Measurements from ENCODE around the gene CYP26A1. TPM values are rescaled to one million over a fixed set of nuclear protein-coding genes. Genes with fewer than 3 reads are reported as not detected.

The CYP26A1 gene
- total RNA-seq, 1 experiment from 2014 or later: 2.2 TPM

DNA sequence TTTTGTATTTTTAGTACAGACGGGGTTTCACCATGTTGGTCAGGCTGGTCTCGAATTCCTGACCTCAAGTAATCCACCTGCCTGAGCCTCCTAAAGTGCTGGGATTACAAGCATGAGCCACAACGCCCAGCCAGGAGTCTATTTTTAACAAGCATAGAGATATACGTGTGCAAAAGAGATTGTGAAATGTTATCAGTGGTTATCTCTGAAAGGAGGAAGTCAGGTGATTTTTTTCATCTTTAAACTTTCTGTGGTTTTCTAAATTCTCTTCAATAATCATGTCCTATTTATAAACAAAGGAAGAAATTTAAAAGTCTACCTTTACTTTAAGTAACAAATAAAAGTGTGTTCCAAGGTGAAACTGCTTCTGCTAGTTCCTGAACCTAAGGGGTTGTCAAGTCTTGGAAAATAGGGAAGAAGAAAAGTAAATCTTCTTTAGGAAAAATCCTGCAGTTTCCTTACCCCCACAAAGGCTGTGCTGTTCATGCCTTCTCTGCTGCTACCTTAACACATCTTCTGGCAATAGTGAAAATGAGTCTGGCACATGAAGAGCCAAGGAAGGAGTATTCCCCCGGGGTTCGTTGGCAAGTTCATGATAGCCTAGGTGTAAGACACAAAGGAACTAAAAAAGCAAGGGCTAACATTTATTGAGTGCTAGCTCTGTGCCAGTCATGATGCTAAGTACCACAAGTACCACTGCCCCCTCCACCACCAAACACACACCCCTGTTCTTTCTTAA is 51.1 kb downstream of the CYP26A1 start:
- CTCF ChIA-PET: no interaction called here

DNA sequence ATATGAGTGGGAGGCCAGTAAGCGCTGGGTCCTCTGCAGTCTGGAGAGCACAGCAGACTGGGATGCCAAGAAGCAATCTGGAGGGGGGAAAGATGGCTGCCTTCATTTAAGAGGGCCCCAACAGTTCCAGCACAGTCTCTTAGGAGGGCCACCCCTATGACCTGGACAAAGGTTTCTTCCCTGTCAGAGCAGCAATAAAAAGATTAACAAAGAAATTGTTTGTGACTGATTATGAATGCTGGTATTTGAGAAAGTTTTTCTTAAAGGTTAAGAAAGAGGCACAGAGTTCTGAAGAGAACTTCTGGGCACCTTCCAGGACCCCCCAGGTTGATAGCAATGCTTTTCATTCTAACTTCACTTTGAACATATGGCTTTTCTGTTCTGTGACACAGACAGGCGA is 52.3 kb downstream of the CYP26A1 start:
- Histone ChIP-seq H3K36me3 (ENCODE audit: low read depth) (no peaks in the 10 kb centered on the region), H3K27me3 (ENCODE audit: insufficient read depth, low read depth) (no peaks in the 10 kb centered on the region), H3F3A (ENCODE audit: insufficient read depth, low read depth) (no peaks in the 10 kb centered on the region), H3K9me3 (ENCODE audit: insufficient read depth, low read depth) (peaks cover 5% of the 10 kb centered on the region; the same call in 1 of the 2 replicates), H3K4me3 (no peak overlapping the region), H3K4me1 (replicated peaks; ENCODE audit: insufficient read depth) (no peaks in the 10 kb centered on the region), H3K4me2 (no peak overlapping the region), H3K9me2 (ENCODE audit: insufficient read depth) (no peaks in the 10 kb centered on the region), H3K27ac (no peak overlapping the region), H2AFZ (no peak overlapping the region), H3K79me2 (ENCODE audit: low read depth) (no peaks in the 10 kb centered on the region), H4K20me1 (ENCODE audit: insufficient read depth) (no peaks in the 10 kb centered on the region)
- intact Hi-C loops (cut with micrococcal nuclease; ENCODE audit: unreplicated experiment): no loop called here
- CTCF ChIA-PET: no interaction called here
- POLR2A ChIA-PET (ENCODE audit: unreplicated experiment): no interaction called here
- no TSS peak for BruUV-seq (replicated peaks)
- no peak for DNase-seq
- no peak for TF ChIP-seq EZH2 (IDR thresholded peaks at IDR 0.05; ENCODE audit: low read depth)
- TF ChIP-seq, protein P1, sequence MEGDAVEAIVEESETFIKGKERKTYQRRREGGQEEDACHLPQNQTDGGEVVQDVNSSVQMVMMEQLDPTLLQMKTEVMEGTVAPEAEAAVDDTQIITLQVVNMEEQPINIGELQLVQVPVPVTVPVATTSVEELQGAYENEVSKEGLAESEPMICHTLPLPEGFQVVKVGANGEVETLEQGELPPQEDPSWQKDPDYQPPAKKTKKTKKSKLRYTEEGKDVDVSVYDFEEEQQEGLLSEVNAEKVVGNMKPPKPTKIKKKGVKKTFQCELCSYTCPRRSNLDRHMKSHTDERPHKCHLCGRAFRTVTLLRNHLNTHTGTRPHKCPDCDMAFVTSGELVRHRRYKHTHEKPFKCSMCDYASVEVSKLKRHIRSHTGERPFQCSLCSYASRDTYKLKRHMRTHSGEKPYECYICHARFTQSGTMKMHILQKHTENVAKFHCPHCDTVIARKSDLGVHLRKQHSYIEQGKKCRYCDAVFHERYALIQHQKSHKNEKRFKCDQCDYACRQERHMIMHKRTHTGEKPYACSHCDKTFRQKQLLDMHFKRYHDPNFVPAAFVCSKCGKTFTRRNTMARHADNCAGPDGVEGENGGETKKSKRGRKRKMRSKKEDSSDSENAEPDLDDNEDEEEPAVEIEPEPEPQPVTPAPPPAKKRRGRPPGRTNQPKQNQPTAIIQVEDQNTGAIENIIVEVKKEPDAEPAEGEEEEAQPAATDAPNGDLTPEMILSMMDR (conservative IDR thresholded peaks at IDR 0.05): no peak

More for the DNA sequence above, 51.1 kb downstream of the CYP26A1 start:
- Histone ChIP-seq H4K20me1 (ENCODE audit: insufficient read depth) (no peaks in the 10 kb centered on the region), H3K4me1 (replicated peaks; ENCODE audit: insufficient read depth) (no peaks in the 10 kb centered on the region), H3K36me3 (ENCODE audit: low read depth) (no peaks in the 10 kb centered on the region), H3K79me2 (ENCODE audit: low read depth) (no peaks in the 10 kb centered on the region), H3K27ac (no peak overlapping the region), H3K27me3 (ENCODE audit: insufficient read depth, low read depth) (no peaks in the 10 kb centered on the region), H3K9me2 (ENCODE audit: insufficient read depth) (no peaks in the 10 kb centered on the region), H3F3A (ENCODE audit: insufficient read depth, low read depth) (no peaks in the 10 kb centered on the region), H3K4me2 (no peak overlapping the region), H3K4me3 (no peak overlapping the region), H3K9me3 (ENCODE audit: insufficient read depth, low read depth) (peaks cover 5% of the 10 kb centered on the region; the same call in 1 of the 2 replicates), H2AFZ (no peak overlapping the region)
- intact Hi-C loops (cut with micrococcal nuclease; ENCODE audit: unreplicated experiment): no loop called here
- POLR2A ChIA-PET (ENCODE audit: unreplicated experiment): no interaction called here
- DNase-seq: no peak
- TF ChIP-seq, protein P1 (conservative IDR thresholded peaks at IDR 0.05): no peak
- TF ChIP-seq EZH2 (IDR thresholded peaks at IDR 0.05; ENCODE audit: low read depth): no peak
- BruUV-seq (replicated peaks): no TSS peak

DNA sequence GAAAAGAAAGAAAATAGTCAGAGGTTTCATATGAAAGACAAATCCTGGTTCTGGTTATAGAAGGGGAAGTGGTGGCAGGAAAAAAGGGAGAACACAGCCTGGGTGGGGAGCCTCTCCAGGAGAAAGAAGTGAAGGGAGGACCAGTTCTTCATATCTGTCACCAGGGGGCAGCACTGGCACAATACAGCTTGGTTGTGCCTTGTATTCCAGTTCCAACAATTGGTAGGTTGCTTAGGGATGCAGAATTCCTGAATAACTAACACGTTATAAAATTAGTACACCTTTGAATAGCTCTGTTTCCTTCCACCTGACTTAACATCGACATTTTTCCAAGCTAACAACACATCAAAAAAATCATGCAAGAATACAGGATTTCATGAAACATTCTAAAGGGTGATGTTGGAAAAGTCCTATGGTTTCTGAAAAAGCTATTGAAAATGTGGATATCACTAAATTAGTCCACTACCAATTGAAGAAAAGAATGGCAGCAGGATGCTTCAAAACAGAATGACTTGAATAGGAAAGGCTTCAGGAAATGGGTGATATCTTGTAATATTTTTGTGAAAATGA is 52.9 kb downstream of the CYP26A1 start:
- H3F3A ChIP-seq (ENCODE audit: insufficient read depth, low read depth): no peaks in the 10 kb centered on the region
- no peak overlapping the region for H3K4me3 ChIP-seq
- H3K4me2 ChIP-seq: no peak overlapping the region
- no peaks in the 10 kb centered on the region for H3K36me3 ChIP-seq (ENCODE audit: low read depth)
- H3K9me3 ChIP-seq (ENCODE audit: insufficient read depth, low read depth): peaks cover 5% of the 10 kb centered on the region; the same call in 1 of the 2 replicates
- H2AFZ ChIP-seq: no peak overlapping the region
- H3K4me1 ChIP-seq (replicated peaks; ENCODE audit: insufficient read depth): no peaks in the 10 kb centered on the region
- intact Hi-C loops (cut with micrococcal nuclease; ENCODE audit: unreplicated experiment): no loop called here
- no peaks in the 10 kb centered on the region for H4K20me1 ChIP-seq (ENCODE audit: insufficient read depth)
- H3K79me2 ChIP-seq (ENCODE audit: low read depth): no peaks in the 10 kb centered on the region
- DNase-seq: no peak
- BruUV-seq (replicated peaks): no TSS peak
- TF ChIP-seq, protein P1 (conservative IDR thresholded peaks at IDR 0.05): peak; percentile 63
- TF ChIP-seq EZH2 (IDR thresholded peaks at IDR 0.05; ENCODE audit: low read depth): no peak
- H3K27ac ChIP-seq: no peak overlapping the region
- H3K9me2 ChIP-seq (ENCODE audit: insufficient read depth): no peaks in the 10 kb centered on the region
- CTCF ChIA-PET: no interaction called here
- no peaks in the 10 kb centered on the region for H3K27me3 ChIP-seq (ENCODE audit: insufficient read depth, low read depth)
- POLR2A ChIA-PET (ENCODE audit: unreplicated experiment): no interaction called here

Other genes starting within 250 kb of the CYP26A1 start
- 9.3 and 12.5 TPM in 2 replicates for gene EXOC6, start 225.4 kb upstream of the CYP26A1 start, total RNA-seq (2021)
- 0.46 and 0.60 TPM in 2 replicates for gene CYP26C1, start 13.1 kb upstream of the CYP26A1 start, total RNA-seq (2021)